ENCODE data around the gene DNM3. TPM values are rescaled to one million over a fixed set of nuclear protein-coding genes. Genes with fewer than 3 reads are reported as not detected.

DNM3 gene
- total RNA-seq, 1 donor from 2014 or later, result 1.8 TPM

- DNase-seq (ENCODE audit: low read depth), result no peak
- no peak for TF ChIP-seq CTCF (conservative IDR thresholded peaks at IDR 0.05; ENCODE audit: low read depth, low read length)
- H3K4me3 ChIP-seq (ENCODE audit: low read depth, low read length), result no peak overlapping the region
Measured at GRCh38 chr1:172277275-172277674, 436.0 kb downstream of the DNM3 start.

- no peak for DNase-seq (ENCODE audit: low read depth)
- no peak overlapping the region for H3K4me3 ChIP-seq (ENCODE audit: low read depth, low read length)
- no peak for TF ChIP-seq CTCF (conservative IDR thresholded peaks at IDR 0.05; ENCODE audit: low read depth, low read length)
Measured at GRCh38 chr1:172277989-172278388, 436.7 kb downstream of the DNM3 start.

DNA sequence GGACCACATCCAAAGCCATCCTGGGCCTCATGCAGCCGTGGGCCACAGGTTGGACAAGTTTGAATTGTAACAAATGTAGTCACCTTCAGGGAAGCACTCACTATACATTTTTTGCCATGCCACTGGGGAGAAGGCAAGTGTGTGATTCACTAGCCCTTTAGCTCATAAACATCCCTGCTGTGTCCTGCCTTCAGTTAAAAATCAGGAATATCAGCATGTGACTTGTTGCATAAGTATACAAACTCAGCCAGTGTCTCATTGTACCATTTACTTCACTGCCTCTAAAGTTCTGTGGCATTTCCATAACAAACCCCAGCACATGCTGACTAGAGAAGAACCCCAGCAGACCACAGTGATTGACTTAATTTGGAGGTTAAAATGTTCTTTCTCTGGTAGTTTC, 437.2 kb downstream of the DNM3 start:
- no peak for TF ChIP-seq CTCF (conservative IDR thresholded peaks at IDR 0.05; ENCODE audit: low read depth, low read length)
- no peak overlapping the region for H3K4me3 ChIP-seq (ENCODE audit: low read depth, low read length)
- DNase-seq (ENCODE audit: low read depth), result no peak

GRCh38 chr1:172279939-172280636, 438.8 kb downstream of the DNM3 start:
- TF ChIP-seq CTCF (conservative IDR thresholded peaks at IDR 0.05; ENCODE audit: low read depth, low read length), result no peak
- DNase-seq (ENCODE audit: low read depth), result no peak
- no peak overlapping the region for H3K4me3 ChIP-seq (ENCODE audit: low read depth, low read length)

GRCh38 chr1:172283766-172284165, 442.5 kb downstream of the DNM3 start:
- no peak for TF ChIP-seq CTCF (conservative IDR thresholded peaks at IDR 0.05; ENCODE audit: low read depth, low read length)
- DNase-seq (ENCODE audit: low read depth), result no peak
- no peak overlapping the region for H3K4me3 ChIP-seq (ENCODE audit: low read depth, low read length)

GRCh38 chr1:172286629-172287076, 445.4 kb downstream of the DNM3 start:
- TF ChIP-seq CTCF (conservative IDR thresholded peaks at IDR 0.05; ENCODE audit: low read depth, low read length), result peak; percentile 26
- no peak overlapping the region for H3K4me3 ChIP-seq (ENCODE audit: low read depth, low read length)
- DNase-seq (ENCODE audit: low read depth), result peak; percentile 59

DNA sequence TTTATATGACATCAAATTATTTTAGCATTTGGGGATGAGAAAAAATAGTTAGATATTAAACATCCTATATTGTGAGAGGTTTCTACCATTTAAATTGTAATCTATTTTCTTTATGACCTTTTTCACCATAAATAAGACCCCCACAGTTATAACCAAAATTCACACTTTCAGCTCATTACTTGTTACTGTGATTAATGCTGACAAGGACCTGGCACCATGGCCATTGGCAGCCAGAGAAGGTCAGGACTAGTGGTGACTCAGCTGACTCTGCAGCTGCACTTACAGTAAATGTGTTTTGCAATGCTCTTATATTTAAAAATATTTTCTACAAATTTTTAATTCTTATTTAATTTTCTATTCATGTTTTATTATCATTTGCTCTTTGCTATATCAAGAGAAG, 445.9 kb downstream of the DNM3 start:
- no peak for TF ChIP-seq CTCF (conservative IDR thresholded peaks at IDR 0.05; ENCODE audit: low read depth, low read length)
- DNase-seq (ENCODE audit: low read depth), result no peak
- no peak overlapping the region for H3K4me3 ChIP-seq (ENCODE audit: low read depth, low read length)

Measured in epithelial cell of proximal tubule (primary cell).